GM21786 (cell line): Measurements from ENCODE around the gene DPYD.

Experiments
- ATAC-seq: cut with Tn5 transposase; IDR thresholded peaks from one replicate; pipeline ENCODE4 v1.9.1; 2021; ENCODE audit not compliant: unreplicated experiment

Gene DPYD

GRCh38 chr1:97166626-97167025 is 754.2 kb downstream of the DPYD start:
- ATAC-seq = no peak

- no peak for ATAC-seq
These were observed 756.6 kb downstream of the DPYD start for GRCh38 chr1:97164276-97164639.

GRCh38 chr1:97163591-97164275 is 757.1 kb downstream of the DPYD start:
- ATAC-seq = peak; percentile 70

DNA sequence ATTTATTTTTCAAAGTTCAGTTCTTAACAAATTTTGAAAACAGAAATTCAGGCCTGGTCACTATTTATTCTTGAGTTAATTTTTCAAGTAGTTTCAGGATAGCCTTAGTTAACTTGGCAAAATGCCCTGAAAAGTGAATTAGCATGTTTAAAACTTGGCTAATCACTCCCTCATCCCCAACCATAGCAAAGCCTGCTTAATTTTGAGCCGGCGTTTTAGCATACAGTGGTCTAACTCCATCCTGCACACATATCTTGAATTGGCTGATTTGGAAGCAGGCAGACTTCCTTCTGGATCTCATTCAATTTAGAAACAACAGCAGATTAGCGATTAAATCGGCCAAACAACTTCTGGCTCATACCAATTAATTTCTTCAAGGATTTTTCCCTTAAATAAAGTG is 760.0 kb downstream of the DPYD start:
- no peak for ATAC-seq

- ATAC-seq = peak; percentile 50
These were observed 761.5 kb downstream of the DPYD start for GRCh38 chr1:97159342-97159741.

GRCh38 chr1:97158691-97159096 is 762.1 kb downstream of the DPYD start:
- no peak for ATAC-seq

DNA sequence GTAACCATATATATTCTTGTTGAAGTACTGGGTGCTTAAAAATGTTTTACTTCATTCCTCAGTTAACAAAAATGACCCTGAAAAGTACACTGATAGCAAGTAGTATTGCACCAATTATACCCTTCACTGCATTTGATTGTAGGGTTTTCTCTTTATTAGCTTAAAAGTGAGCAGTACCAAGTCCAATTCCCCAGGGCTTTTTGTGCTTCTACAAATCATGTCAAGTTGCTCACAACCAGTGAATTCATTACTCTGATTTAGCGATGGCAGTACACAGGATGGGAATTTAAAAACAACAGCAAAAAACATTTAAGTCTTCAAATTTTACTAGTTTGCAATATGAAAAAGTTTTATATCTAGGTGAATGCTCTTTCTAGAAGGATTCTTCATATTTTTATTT is 762.8 kb downstream of the DPYD start:
- no peak for ATAC-seq

DNA sequence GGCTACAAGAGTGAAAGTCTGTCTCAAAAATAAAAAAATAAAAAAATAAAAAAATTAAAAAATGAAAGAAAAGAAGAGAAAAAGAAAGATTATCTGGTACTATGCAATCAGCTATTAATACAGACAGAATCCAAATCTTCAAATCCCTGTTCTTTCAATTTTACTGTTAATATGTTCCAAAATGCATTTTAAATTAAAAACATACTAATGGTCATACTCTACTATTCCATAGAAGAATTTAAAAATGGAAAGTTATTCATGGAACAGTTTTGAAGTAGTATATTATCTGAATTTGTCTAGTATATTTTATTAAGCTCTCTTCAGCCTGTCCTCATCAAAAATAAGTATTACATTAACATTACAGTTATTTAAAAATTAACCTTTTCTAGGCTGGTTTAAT is 769.2 kb downstream of the DPYD start:
- no peak for ATAC-seq

DNA sequence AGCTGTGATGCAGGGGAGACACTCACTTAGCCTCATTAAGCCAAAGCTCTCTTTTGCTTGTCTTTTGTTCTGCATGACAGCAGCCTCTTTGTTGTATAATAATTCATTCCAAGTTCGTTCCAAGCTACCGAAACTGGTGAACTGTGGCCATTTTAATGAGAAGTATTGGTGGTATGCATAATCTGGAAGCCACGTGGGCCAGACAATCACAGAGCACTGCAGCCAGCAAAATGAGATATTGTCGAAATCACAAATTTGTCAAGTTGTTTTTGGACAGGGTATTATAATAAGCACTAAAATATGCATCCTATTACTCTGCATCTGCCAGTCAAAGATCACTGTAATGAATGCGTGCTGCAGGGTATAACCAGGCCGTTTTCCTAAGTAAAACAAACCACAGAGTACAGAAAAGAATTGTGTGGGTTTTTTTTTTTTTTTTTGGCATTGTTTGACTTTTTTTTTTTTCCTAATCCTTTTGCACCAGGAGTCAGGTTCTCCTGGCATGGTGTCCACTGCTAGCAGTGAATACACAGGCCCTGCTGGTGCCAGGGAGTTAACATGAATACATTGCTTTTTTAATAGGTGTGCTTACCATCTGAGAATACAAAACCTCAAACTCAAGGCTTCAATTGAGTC is 775.4 kb downstream of the DPYD start:
- ATAC-seq = no peak

DNA sequence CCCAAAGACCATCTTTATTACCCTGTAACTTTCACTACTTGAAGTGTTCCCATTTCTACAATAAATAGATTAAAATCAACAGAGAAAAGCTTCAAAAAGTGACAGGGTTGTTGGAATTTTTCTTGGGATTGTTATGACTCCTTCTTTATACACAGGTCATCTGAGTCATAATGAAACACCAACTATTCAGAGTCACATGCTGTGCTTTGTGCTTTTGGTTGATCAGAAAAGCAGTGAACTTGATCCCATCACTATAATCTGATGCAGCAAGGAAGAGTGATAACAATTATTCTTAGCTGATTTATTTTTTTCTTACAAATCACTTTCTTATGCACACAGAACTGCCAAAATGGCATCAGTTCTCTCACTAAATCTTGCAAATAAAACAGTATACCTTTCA is 776.3 kb downstream of the DPYD start:
- no peak for ATAC-seq

DNA sequence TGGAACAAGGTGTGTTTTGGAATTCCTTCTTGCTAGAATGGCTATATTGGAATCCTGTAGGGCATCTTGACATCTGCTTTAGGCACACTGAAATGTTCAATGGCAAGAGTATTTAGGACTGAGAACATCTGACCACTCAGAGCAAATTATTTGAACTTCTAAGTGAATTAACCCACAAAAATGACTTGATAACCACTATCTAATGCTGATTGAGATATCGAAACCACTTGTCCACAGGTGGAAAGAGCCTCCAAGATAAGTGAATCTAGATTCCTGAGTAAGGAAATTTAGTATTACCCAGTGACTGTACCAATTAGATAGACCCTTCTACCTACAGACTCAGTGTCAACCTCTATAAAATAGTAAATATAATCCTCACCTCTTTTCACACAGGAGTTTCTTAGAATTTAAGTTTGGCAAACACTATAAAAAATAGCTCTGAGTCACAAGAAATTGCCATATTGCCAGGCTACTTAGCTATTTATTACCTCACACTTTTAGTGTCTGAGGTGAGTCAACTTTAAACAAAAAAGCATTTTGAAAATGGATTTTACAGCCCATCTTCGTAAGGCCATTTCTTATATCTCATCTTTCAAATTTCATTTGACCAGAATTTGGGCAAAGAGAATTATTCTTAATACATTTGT is 777.5 kb downstream of the DPYD start:
- no peak for ATAC-seq

- no peak for ATAC-seq
These were observed 780.2 kb downstream of the DPYD start for GRCh38 chr1:97140611-97141010.

DNA sequence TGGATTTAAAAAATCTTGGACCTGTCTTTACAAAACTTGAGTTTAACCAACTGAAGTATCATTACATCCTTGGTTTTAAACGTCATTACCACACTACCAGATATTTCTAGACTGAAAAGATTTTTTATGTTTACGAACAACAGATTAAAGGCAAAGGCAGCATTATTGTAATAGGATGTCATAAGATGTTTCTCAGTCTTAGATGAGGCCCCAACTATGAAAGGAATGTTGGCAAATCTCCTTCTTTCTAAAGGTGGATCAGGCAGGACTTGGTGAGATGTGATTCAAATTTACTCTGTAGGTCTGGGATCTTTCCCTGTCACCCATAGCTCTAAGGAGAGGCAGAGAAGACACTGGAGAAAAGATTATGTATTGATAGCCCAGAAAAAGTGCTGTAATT is 781.3 kb downstream of the DPYD start:
- ATAC-seq = no peak

DNA sequence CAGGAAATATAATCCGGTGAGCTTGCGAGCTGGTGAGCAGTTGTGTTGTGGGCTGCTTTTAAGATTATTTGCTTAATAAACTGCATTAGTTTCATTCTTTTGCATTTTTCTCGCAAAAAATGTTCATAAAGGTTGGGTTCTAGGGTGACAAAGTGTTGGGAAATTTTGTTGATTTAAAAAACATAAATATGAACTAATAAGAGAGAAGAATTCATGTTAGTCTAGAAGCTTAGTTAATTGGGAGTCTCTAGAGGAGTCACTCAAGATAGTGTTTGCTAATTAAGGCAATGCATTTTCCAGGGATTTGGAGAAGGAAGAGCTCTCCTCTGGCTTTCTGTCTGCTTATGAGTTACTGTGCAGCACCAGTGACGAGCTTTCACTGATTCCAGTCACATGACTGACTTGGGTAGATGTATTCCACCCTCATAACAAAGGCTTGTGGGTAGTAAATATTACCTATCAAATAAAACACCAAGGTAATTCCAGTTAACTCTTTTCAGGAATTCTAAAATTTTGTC is 782.3 kb downstream of the DPYD start:
- ATAC-seq = peak; percentile 13

DNA sequence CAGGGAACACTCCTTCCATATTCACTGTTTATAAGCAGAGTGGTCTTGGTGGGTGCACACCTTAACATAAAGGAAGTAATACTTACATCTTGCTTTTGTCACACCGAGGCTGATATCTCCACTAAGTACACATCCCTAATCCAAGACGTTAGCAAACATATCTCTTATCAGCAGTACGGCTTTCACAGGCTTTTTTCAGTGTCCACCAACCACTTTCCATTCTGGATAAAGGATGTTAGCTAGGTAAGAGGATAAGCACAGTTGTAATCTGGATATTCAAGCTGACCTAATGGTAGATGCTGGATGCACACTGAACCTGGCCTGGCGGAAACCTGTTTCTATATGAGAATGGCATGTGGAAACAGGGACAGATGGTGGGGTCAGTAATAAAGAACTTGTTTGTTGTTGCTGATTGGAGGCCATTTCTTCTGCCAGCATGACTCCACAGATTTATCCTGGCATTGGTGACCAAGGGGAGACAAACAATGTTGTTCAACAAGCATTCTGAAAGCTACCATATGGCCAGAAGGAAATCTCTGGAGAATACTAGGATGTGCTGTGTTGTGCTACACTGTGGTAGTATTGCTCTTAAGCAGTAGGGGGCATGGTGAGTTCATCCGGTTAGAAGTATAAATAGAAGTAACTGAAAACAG is 782.8 kb downstream of the DPYD start:
- ATAC-seq = peak; percentile 98

DNA sequence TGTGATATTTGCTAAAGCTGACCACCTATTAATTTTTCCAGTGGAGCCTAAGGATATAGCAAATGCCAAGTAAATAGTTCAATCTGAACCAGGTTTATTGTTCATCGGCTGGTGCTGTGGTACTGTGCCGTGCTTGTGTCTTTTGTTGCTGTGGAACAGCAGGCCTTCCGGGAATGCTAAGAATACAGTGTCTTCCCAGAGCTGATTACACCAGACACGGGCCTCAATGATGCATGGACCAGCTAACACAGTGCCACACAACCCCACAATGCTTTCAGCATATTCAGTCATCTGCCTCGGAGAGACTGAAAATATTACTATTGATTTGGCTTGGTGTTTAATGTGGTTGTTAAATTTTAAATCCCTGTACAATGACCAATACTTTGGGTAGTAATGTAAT is 783.8 kb downstream of the DPYD start:
- ATAC-seq = no peak

DNA sequence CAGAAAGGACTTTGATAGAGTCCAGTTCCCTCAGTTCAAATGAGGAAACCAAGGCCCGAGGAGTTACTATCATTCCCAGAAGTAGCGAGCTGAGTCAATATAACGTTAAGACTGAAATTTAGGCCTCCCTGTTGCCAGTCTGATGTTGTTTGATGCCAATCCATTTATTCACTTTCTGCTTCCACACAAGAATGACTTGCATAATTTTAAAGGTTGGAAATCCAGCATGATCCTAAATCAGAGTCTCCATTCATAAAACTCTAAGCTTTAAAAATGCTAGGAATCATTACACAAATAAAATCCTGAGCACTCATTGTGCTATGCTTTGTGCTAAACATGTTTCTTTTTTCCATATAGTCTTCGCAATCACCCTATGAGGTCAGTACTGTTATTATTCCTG is 784.9 kb downstream of the DPYD start:
- no peak for ATAC-seq

GRCh38 chr1:97128426-97128825 is 792.4 kb downstream of the DPYD start:
- ATAC-seq = no peak

GRCh38 chr1:97123717-97124431 is 797.0 kb downstream of the DPYD start:
- ATAC-seq = no peak

- no peak for ATAC-seq
These were observed 800.0 kb downstream of the DPYD start for GRCh38 chr1:97120806-97121205.
